HG03135 (cell line): ENCODE results near the gene LHX1.

Experiments used
- ATAC-seq: cut with Tn5 transposase; IDR thresholded peaks from one replicate; pipeline ENCODE4 v1.9.1; 2021; ENCODE audit warnings: mild to moderate bottlenecking, moderate library complexity; ENCODE audit not compliant: unreplicated experiment

Gene LHX1

GRCh38 chr17:36921095-36921851 lies 16.0 kb upstream of the LHX1 start:
- ATAC-seq: no peak

- ATAC-seq: no peak
Measured at GRCh38 chr17:36922175-36922574, 15.1 kb upstream of the LHX1 start.

GRCh38 chr17:36923814-36924221 lies 13.5 kb upstream of the LHX1 start:
- no peak for ATAC-seq

- no peak for ATAC-seq
Measured at GRCh38 chr17:36926226-36926625, 11.0 kb upstream of the LHX1 start.

- no peak for ATAC-seq
Measured at GRCh38 chr17:36926701-36927100, 10.6 kb upstream of the LHX1 start.

GRCh38 chr17:36928471-36929345 lies 8.6 kb upstream of the LHX1 start:
- ATAC-seq: no peak

GRCh38 chr17:36929851-36930582 lies 7.3 kb upstream of the LHX1 start:
- no peak for ATAC-seq

GRCh38 chr17:36930583-36930900 lies 6.7 kb upstream of the LHX1 start:
- ATAC-seq: no peak

- ATAC-seq: no peak
Measured at GRCh38 chr17:36931096-36931696, 6.1 kb upstream of the LHX1 start.

- no peak for ATAC-seq
Measured at GRCh38 chr17:36931697-36932382, 5.4 kb upstream of the LHX1 start.

- no peak for ATAC-seq
Measured at GRCh38 chr17:36932383-36932693, 4.9 kb upstream of the LHX1 start.

GRCh38 chr17:36932694-36933511 lies 4.4 kb upstream of the LHX1 start:
- ATAC-seq: no peak

GRCh38 chr17:36933512-36934143 lies 3.6 kb upstream of the LHX1 start:
- no peak for ATAC-seq

GRCh38 chr17:36934144-36934691 lies 3.1 kb upstream of the LHX1 start:
- no peak for ATAC-seq

- no peak for ATAC-seq
Measured at GRCh38 chr17:36934692-36935630, 2.3 kb upstream of the LHX1 start.

GRCh38 chr17:36935671-36936454 lies 1.4 kb upstream of the LHX1 start:
- no peak for ATAC-seq

- ATAC-seq: no peak
Measured at GRCh38 chr17:36936455-36937000, 747 bp upstream of the LHX1 start.
